HG03354 (cell line): ENCODE data around the gene BAHD1.
A peak's percentile ranks its signal among the peaks of the same experiment; 100 is the strongest.

Experiments
- ATAC-seq: cut with Tn5 transposase; IDR thresholded peaks from one replicate; pipeline ENCODE4 v1.9.1; 2021; ENCODE audit warnings: mild to moderate bottlenecking; ENCODE audit not compliant: unreplicated experiment, poor library complexity, severe bottlenecking

The BAHD1 gene

DNA sequence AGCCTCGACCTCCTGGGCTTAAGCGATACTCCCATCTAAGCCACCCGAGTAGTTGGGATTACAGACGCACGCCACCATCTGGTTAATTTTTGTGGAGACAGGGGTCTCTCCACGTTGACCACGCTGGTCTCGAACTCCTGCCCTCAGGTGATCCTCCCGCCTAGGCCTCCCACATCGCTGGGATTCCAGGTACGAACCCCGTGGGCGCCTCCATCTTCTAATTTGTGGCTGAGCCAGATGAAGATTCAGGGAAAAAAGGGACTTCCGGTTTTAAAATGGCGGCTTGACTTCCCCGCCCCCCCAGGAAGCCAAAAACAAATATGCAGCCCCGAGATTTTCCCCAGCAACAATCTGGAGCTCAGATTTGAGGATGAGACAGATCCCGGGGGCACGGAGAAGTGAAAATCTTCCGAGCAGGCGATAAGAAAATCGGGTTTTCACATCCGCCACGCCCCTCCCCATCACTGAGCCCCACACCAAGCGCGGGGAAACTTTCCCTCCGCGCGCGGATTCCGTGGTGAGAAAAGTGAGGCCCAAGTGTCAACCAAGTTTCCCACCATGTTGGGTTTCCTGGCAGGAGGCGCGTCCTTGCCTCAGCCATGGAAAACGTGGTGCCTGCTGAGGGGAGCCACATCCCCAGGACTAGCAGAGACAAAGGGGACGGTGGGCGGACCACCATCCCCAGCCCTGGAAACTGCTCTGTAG, 45.5 kb downstream of the BAHD1 start:
- no peak for ATAC-seq

DNA sequence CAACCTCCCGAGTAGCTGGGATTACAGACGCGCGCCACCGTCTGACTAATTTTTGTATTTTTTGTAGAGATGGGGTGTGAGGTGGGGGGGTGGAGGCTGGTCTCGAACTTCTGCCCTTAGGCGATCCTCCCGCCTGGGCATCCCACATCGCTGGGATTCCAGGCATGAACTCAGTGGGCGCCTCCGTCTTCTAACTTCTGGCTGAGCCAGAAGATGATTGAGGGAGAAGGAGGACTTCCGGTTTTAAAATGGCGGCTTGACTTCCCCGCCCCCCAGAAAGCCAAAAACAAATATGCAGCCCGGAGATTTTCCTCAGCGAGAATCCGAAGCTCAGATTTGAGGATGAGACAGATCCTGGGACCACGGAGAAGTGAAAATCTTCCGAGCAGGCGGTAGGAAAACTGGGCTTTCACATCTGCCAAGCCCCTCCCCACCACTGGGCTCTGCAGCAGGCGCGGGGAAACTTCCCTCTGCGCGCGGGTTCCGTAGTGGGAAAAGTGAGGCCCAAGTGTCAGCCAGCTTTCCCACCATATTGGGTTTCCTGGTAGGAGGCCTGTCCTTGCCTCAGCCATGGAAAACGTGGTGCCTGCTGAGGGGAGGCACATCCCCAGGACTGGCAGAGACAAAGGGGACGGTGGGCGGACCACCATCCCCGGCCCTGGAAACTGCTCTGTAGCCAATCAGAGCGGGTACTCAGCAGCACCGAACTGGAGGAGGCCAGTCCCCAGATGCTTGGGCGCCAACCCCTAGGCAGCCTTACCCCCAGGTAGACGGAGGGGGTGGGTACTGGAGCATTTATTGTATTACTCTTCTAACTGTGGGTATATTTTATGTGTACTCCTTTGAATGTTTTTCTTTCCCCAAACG, 47.3 kb downstream of the BAHD1 start:
- ATAC-seq: no peak

DNA sequence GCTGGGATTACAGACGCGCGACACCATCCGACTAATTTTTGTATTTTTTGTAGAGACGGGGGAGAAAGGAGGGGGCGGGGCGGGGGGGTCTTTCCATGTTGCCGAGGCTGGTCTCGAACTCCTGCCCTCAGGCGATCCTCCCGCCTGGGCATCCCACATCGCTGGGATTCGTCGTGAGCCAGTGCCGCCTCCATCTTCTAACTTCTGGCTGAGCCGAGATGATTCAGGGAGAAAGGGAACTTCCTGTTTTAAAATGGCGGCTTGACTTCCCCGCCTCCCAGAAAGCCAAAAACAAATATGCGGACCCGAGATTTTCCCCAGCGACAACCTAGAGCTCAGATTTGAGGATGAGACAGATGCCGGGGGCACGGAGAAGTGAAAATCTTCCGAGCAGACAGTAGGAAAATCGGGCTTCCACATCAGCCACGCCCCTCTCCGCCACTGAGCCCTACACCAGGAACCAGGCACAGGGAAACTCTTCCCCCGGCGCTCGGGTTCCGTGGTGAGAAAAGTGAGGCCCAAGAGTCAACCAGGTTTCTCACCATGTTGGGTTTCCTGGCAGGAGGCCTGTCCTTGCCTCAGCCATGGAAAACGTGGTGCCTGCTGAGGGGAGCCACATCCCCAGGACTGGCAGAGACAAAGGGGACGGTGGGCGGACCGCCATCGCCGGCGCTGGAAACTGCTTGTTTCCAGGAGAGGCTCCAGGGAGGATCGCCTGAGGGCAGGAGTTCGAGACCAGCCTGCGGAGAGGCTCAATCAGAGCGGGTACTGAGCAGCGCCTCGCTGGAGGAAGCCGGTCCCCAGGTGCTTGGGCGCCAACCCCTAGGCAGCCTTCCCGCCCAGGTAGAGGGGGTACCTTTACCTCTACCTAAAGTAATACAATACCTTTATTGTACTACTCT, 48.8 kb downstream of the BAHD1 start:
- ATAC-seq: no peak

DNA sequence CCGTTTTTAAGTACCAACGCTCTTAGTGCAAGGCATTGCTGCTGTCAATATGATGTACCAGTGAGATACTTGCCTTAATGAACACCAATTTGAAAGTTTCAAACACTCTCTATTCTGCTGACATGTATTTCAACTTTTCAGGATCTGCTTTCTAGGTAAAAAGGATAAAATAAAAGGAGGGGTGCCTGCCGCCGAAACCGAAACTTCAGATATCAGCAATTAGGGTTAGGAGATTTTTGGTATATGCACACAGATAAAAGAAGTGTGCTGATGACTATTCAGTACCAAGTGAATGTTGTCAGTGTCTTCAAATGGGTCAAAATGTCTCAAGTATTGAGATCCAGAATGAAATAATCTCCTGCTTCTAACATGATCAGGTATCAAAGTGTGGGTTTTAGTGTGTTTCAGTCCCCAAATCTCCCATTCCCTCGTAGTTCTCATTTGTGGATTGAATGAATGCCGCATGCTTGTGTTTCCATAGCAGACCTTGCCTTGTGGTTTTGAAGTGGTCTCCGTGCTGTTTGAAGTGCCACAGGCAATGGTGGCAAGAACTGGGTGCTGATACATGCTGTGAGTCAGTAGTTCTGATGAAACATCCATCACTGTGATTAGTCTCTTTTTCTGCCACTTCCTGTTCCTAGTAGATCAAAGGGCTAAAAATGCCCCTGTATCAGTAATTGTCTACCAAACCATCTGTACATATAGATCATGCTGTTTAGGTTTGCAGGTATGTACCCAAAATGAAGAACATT, 52.5 kb downstream of the BAHD1 start:
- no peak for ATAC-seq

DNA sequence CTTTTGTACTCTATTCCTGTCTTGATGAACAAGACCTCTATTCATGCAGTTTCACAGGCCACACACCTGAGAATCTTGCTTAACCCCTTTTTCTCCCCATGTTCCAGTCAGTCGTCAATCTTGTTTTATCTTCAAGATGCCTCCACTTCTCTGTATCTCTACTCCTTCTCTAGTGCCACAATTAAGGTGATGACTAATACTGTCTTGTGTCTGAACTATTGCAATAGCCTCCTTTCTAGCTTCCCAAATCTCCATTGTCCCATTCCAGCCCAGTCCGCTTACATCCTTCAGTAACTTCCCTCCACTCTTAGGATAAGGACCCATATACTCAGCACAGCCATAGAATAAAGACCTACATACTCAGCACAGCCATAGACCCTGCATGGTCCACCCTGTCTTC, 54.8 kb downstream of the BAHD1 start:
- no peak for ATAC-seq

DNA sequence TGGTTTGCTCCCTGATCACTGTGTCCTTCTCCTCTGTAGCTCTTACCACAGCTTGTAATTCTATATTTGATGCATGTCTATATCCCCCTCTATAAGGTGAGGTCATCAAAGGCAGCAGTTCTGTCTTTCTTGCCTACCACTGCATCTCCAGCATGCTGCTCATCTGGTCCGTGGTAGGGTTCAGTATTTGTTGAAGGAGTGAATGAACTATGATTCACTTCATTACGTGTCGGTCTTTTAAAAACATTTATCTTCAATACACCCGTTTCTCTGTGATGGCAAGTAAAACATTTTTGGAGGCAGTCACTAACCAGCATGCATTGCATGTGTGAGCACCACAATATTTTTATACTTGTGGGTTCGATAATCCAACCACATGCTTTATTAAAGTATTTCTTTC, 57.7 kb downstream of the BAHD1 start:
- ATAC-seq: no peak

DNA sequence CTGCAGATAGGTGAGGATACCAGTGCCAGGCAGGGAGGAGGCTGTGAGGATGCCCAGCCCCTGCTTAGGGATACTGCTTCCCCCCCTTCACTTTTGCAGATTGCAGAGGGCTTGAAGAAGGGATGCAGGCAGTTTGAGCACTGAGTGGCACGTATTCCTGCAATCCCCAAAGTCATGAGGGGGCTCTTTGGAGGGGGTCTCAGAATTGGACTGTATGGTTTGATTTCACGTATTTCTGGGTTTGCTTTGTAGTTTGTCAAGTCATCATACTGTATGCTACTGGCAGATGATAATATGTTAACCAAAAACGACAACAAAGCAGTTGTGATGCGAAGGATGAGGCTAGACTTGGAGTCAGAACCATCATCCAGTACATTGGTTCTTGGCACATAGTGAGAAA, 58.1 kb downstream of the BAHD1 start:
- no peak for ATAC-seq

DNA sequence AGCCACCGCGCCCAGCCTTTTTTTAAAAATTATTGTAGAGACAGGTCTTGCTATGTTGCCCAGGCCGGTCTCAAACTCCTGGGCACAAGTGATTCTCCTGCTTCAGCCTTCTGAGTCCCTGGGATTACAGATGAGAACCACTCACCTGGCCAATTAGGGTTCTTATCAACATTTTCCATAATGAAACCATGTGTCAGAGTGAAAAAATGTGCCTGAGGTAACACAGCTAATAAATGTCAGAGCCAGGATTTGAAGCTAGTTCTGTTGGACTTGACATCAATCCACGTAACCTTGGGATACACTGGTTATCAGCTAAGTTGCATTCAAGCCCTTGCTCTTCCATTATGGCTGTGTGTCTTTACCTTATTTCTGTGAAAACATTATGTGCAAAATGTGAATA, 59.2 kb downstream of the BAHD1 start:
- no peak for ATAC-seq

DNA sequence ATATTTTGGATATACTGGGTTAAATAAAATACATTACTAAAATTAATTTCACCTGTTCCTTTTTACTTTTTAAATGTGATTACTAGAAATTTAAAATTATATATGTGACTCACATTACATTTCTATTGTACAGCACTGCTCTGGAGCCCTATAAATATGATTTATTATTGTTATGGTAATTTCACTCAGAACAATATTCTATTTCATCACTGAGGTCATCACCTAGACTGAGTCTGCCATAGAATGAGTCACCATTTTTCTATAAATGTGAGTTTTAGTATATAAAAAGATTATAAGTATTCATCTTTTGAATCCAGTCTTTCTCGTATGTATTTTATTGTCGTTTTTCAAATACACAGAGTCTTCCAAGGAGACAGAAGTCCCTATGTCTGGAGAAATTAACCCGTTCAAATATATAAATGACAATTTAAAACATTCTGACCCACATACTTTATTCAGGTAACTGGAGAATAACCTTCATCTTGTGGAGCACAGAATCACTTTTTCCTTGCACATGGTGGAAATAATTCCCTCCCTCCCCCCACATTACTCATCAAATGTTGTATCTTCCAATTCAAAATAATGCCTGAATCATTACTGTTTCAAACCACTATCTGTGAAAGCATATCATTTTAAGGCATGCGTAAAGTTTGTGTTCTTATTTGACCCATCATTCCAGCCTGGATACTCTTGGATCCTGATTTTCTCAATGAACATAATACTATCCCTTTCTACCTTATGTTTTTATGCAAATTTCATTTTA, 60.0 kb downstream of the BAHD1 start:
- ATAC-seq: no peak

DNA sequence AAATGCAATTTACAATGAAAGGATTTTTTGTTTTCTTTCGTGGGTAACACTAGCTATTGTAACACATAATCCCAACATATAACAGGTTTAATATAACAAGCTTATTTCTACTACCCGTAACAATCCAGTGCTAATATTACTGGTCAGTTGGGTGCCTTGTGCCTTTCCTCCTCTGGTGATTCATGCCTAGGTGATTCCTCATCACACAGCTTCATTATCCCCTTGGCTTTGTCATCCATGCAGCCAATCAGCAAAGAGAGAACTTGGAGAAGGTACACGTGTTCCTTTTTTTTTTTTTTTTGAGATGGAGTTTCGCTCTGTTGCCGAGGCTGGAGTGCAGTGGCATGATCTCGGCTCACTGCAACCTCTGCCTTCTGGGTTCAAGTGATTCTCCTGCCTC, 60.7 kb downstream of the BAHD1 start:
- no peak for ATAC-seq

DNA sequence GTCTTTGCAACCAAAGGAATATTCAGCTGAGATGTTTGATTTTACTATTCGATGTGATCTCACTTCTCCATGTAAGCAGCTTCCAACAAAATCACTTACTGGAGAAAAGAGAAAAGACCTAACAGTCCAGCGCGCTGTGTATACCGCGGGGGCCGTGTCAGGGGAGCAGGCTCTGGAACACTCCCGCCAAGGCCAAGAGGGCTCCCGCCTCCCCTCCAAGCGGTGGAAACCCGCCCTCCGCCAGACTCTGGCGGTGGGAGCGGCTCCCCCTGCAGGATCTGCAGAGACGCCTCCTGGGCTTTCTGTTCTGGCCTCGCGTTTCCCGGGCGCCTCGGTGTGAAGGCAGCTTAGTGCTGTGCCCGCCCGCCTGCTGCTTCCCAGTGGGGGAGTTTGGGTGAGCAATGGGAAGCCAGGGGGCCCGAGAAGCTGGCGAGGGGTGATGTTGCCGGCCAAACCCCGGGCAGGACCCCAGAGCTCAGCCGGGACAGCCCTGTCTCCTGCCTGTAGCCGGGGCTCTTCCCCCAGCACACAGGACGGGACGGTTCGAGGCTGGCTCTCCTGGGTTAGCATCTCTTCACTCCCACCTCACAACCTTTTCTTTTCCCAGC, 66.3 kb downstream of the BAHD1 start:
- peak; percentile 54 for ATAC-seq

DNA sequence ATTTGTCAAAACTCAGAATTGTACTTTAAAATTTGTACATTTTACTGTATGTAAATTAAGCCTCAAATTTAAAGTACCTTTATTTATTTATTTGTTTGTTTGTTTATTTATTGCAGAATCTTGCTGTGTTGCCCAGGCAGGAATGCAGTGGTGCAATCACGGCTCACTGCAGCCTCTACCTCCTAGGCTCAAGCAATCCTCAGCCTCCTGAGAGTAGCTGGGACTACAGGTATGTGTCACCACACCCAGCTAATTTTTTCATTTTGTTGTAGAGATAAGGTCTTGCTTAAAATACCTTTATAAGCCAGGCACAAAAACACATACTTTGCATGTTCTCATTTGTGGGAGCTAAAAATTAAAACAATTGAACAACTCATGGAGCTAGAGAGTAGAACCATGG, 67.5 kb downstream of the BAHD1 start:
- no peak for ATAC-seq

DNA sequence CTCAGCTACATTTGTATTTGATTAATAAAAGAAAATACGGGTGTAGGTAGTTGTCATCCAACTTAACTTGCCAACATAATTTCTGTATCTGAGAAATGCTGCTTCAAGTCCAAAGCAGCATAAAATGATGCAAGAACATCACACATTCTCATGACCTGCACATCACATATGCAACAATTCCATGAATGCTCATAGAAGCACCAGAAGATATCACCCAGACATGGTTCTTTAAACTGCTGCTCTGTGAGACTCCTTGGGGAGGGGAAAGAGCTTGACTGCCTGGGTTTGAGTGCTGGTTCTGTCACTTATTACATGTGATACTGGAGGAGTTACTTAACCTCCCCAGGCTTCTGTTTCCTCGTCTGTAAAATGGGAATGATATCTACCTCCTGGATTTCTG, 69.4 kb downstream of the BAHD1 start:
- ATAC-seq: no peak

DNA sequence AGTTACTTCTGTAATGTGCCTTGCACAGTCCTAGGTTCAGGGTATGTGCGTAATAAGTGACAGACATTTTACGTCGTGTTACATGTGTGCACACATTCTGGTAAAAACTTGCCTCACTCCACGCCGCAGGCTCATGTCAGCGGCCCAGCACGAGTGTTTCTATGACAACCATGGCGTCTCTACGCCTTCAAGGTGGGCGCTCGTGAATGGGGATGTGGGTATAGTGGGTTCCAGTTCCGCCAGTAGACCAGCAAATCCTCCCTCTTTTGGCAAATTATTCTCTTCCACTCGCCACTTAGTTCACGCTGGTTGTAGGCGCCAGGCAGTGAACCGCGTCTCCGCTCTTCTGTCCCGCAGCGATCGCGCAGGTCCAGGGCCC, 70.3 kb downstream of the BAHD1 start:
- ATAC-seq: peak; percentile 52

DNA sequence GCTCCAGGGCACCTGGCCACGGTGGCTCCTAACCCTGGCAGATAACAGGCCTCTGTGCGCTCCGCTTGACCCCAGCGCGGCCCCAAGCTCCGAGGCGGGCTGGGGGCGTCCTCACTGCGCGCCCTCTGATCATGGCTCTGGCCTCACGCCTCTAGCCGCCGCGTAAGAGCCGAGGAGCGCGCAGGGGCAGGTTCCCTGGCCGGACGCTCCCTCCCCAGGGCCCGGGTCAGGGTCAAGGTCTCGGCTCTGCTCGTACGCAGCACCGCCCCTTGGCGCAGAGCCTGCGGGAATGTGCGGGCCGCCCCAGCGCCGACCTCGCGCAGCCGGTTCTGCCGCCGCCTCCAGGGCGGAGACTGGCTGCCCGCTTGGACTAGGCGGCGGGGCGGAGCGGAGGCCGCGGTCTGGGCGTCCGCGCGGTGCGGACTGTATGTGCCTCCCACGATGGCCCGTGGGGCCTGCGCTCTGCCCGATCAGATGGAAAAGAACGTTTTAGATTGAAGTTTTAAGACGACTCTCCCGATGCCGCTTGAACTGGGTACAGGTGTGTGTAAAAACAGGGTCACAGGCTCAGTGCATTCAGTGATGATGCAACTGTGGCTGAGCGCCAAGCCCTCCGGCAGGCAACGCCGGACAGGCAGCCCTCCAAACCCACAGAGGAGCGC, 70.8 kb downstream of the BAHD1 start:
- peak; percentile 52 for ATAC-seq

DNA sequence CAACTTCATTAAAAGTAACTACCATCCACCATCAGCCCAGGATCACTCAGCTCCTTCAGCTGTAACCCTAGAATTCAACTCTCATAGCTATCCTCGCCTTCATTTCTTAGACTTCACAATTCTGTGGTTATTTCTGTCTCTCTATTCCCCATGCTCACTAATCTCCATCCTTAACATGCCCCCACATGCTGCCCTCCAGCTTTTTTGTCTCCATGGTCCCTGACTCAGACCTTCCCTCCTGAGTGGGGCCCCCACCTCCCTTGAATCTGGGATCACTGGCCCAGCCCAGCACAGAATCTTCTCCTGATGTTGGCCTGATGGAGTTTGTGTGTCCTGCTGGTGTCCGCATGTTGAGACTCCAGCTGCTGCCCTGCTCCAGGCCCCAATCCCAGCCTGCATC, 71.7 kb downstream of the BAHD1 start:
- ATAC-seq: no peak

DNA sequence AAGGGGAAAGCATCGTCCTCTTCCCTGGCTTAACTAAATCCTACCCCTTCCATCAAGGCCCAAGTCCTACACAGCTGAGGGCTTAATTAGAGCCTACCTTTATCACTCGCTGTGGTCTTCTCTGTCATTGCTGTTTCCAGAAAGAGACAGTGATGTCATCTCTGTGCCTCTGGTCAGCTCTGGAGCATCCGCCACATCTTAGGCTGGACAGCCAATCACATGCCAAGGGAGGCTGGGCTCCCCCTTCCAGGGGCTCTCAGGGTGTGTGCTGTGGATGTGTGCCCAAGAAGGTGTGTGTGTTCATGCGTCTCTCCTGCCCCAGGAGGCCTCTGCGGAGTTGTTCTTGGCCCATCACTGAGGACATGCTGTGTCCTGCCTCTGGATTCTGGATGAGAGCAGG, 72.9 kb downstream of the BAHD1 start:
- ATAC-seq: no peak

DNA sequence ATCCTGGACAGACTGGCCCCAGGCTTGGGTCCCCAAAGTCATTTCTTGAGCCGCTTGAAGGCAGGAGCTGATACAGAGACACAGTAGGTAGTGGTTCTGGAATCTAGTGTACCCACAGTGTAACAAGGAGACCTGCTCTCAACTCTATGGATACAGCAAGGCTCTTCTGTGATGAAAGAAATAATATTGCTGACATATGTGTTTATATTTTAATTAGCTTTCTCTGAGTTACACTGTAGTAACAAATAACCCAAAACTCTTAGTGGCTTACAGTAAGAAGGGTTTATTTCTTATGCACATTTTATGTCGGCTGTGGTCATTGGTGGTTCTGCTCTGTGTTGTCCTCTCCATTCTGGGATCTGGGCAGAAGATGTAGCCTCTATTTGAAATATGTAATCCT, 75.6 kb downstream of the BAHD1 start:
- no peak for ATAC-seq
